Measurements from ENCODE around the gene CLUH.
"Not testable (repeated sequence)": the region's sequence is repeated elsewhere in the genome, so short reads cannot be mapped to it uniquely, and the experiment has no call there.

CLUH gene

DNA sequence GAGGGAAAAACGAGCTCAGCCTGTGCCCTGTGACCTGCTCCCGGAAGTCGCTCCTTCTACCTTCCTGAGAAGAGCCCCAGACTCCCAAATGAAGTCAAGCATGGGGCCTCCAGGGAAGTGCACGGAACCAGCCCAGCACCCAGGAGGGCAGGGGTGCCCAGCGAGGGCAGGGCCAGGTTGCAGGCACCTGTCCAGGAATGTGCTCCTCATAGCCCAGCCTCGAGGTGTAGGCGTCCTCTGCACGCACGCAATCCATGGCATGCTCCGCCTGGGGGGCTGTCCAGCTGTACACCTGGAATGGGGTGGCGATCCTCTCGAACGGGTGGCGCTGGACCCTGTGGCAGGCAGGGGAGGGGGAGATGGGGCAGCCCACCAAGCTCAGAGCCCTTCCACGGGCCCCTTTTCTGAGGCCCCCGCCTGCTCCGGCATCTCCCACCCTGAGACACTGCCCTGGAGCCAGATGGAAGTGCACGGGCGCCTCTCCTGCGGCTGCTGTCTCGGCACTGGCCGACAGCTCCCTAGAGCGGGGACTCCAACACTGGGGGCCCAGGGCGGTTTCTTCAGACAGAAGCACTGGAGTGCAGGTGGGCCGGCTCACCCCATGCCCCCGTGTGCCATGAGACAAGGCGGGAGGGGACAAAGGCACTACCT, 10.9 kb downstream of the CLUH start:
- Histone ChIP-seq H3K4me2 (ENCODE audit: low read depth, low read length) (no peak overlapping the region), H3K79me2 (ENCODE audit: low read length) (peaks cover 33% of the 10 kb centered on the region), H3K36me3 (replicated peaks; ENCODE audit: insufficient read depth, low read length) (no peaks in the 10 kb centered on the region; the same call in 1 of the 2 replicates), H3K9ac (ENCODE audit: low read length) (no peak overlapping the region), H3K4me1 (ENCODE audit: low read length) (no peaks in the 10 kb centered on the region), H3F3A (ENCODE audit: insufficient read depth, low read length) (no peaks in the 10 kb centered on the region), H3K9me2 (replicated peaks; ENCODE audit: insufficient read depth, low read length) (no peaks in the 10 kb centered on the region), H3K27me3 (replicated peaks; ENCODE audit: insufficient read depth, low read length) (no peaks in the 10 kb centered on the region), H3K27ac (ENCODE audit: low read length) (no peak overlapping the region), H3K9me3 (replicated peaks; ENCODE audit: insufficient read depth, low read length) (no peaks in the 10 kb centered on the region), H3K4me3 (ENCODE audit: low read length) (no peak overlapping the region), H2AFZ (ENCODE audit: low read length) (no peak overlapping the region), H4K20me1 (ENCODE audit: insufficient read depth, low read length) (peaks cover 5% of the 10 kb centered on the region)
- no peak for DNase-seq
- no peak for TF ChIP-seq EZH2phosphoT487 (IDR thresholded peaks at IDR 0.05; ENCODE audit: low read length)
- TF ChIP-seq, protein P1, sequence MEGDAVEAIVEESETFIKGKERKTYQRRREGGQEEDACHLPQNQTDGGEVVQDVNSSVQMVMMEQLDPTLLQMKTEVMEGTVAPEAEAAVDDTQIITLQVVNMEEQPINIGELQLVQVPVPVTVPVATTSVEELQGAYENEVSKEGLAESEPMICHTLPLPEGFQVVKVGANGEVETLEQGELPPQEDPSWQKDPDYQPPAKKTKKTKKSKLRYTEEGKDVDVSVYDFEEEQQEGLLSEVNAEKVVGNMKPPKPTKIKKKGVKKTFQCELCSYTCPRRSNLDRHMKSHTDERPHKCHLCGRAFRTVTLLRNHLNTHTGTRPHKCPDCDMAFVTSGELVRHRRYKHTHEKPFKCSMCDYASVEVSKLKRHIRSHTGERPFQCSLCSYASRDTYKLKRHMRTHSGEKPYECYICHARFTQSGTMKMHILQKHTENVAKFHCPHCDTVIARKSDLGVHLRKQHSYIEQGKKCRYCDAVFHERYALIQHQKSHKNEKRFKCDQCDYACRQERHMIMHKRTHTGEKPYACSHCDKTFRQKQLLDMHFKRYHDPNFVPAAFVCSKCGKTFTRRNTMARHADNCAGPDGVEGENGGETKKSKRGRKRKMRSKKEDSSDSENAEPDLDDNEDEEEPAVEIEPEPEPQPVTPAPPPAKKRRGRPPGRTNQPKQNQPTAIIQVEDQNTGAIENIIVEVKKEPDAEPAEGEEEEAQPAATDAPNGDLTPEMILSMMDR (IDR thresholded peaks at IDR 0.05; ENCODE audit: low read length) = no peak
- TF ChIP-seq EZH2 (optimal IDR thresholded peaks at IDR 0.05; ENCODE audit: low read depth, low read length) = no peak

DNA sequence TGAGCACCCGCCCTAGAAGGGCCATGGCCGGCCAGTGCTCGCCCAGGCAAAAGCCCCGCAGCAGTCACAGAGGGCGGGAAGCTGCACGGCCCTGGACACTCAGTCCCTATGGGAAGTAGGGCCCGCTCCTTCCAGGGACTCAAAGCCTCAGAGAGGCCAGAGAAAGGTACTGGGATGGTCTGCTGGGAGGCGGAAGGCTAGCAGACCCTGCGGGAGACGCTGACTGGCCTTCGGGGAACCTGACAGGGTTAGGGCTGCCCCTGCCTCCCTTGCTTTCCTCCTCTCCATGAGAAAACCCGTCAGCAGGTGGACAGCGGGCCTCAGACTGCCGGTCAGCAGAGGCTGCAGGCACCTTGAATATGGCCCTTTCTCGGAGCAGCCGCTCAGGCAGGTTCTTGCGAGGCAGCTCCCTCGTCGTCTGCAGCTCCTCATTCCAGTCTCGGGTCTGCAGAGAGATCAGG, 11.5 kb downstream of the CLUH start:
- Histone ChIP-seq H3F3A (ENCODE audit: insufficient read depth, low read length) (no peaks in the 10 kb centered on the region), H3K4me3 (ENCODE audit: low read length) (no peak overlapping the region), H3K27ac (ENCODE audit: low read length) (no peak overlapping the region), H3K9me3 (replicated peaks; ENCODE audit: insufficient read depth, low read length) (no peaks in the 10 kb centered on the region), H4K20me1 (ENCODE audit: insufficient read depth, low read length) (no peaks in the 10 kb centered on the region), H3K9me2 (replicated peaks; ENCODE audit: insufficient read depth, low read length) (no peaks in the 10 kb centered on the region), H3K4me2 (ENCODE audit: low read depth, low read length) (no peak overlapping the region), H3K4me1 (ENCODE audit: low read length) (no peaks in the 10 kb centered on the region), H3K27me3 (replicated peaks; ENCODE audit: insufficient read depth, low read length) (no peaks in the 10 kb centered on the region), H3K36me3 (replicated peaks; ENCODE audit: insufficient read depth, low read length) (no peaks in the 10 kb centered on the region; the same call in 1 of the 2 replicates), H3K79me2 (ENCODE audit: low read length) (peaks cover 28% of the 10 kb centered on the region), H2AFZ (ENCODE audit: low read length) (no peak overlapping the region), H3K9ac (ENCODE audit: low read length) (no peak overlapping the region)
- TF ChIP-seq EZH2 (optimal IDR thresholded peaks at IDR 0.05; ENCODE audit: low read depth, low read length) = no peak
- no peak for TF ChIP-seq EZH2phosphoT487 (IDR thresholded peaks at IDR 0.05; ENCODE audit: low read length)
- TF ChIP-seq, protein P1 (IDR thresholded peaks at IDR 0.05; ENCODE audit: low read length) = no peak
- no peak for DNase-seq

DNA sequence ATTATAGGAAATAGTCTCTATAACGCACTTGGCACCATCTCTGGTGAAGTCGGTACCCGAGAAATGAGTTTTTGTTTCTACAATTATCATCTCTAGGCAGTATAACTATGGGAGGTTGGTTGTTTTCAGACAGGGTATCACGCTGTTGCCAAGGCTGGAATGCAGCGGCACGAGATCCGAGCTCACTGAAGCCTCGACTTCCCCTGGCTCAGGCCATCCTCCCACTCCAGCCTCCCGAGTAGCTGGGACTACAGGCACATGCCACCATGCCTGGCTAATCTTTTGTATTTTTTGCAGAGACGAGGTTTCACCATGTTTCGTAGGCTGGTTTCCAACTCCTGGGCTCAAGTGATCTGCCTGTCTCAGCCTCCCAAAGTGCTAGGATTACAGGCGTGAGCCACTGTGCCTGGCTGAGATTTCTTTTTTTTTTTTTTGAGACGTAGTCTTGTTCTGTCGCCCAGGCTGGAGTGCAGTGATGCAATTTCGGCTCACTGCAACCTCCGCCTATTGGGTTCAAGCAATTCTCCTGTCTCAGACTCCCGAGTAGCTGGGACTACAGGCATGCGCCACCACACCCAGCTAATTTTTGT, 12.3 kb downstream of the CLUH start:
- H4K20me1 ChIP-seq (ENCODE audit: insufficient read depth, low read length) = not testable (repeated sequence)

DNA sequence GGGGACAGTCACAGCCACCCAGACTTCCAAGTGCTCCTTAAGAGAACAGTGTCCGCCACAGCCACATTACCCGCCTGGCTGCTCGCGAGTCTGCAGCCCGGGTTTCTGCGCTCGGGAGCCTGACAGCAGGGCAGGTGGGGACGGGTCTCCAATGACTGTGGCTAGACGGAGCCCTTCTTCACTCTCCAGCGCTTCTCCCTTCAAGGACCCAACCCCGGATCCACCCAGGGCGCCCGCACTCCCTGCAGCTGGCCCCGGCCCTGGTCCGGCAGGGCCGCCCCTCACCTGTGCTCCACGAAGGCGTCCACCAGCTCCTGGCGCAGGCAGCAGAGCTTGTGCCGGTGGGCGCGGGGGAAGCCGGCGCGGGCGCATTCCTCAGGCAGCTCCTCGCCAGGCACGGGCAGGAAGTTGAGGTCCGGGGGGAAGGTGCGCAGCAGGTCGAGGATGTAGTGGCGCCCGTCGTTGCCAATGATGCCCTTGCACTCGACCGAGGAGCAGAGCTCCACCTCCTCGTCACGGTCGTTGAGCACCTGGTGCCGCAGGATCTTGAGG, 13.9 kb downstream of the CLUH start:
- no peak overlapping the region for H3K4me3 ChIP-seq (ENCODE audit: low read length)
- H3K36me3 ChIP-seq (replicated peaks; ENCODE audit: insufficient read depth, low read length) = no peaks in the 10 kb centered on the region; the same call in 1 of the 2 replicates
- no peak for DNase-seq

More for the DNA sequence above, 12.3 kb downstream of the CLUH start:
- not testable (repeated sequence) for H3F3A ChIP-seq (ENCODE audit: insufficient read depth, low read length); H3K9me3 ChIP-seq (replicated peaks; ENCODE audit: insufficient read depth, low read length); H3K27ac ChIP-seq (ENCODE audit: low read length); H3K4me1 ChIP-seq (ENCODE audit: low read length); H3K9me2 ChIP-seq (replicated peaks; ENCODE audit: insufficient read depth, low read length); H3K27me3 ChIP-seq (replicated peaks; ENCODE audit: insufficient read depth, low read length); H3K36me3 ChIP-seq (replicated peaks; ENCODE audit: insufficient read depth, low read length); H2AFZ ChIP-seq (ENCODE audit: low read length); DNase-seq; H3K4me2 ChIP-seq (ENCODE audit: low read depth, low read length); H3K4me3 ChIP-seq (ENCODE audit: low read length); H3K9ac ChIP-seq (ENCODE audit: low read length)
- H3K79me2 ChIP-seq (ENCODE audit: low read length) = peaks cover 20% of the 10 kb centered on the region

More for the DNA sequence above, 13.9 kb downstream of the CLUH start:
- Histone ChIP-seq H3K79me2 (ENCODE audit: low read length) (peaks cover 9% of the 10 kb centered on the region; the same call in 1 of the 2 replicates), H4K20me1 (ENCODE audit: insufficient read depth, low read length) (no peaks in the 10 kb centered on the region), H3K4me2 (ENCODE audit: low read depth, low read length) (no peak overlapping the region), H3K9me3 (replicated peaks; ENCODE audit: insufficient read depth, low read length) (no peaks in the 10 kb centered on the region), H3K9ac (ENCODE audit: low read length) (no peak overlapping the region), H3F3A (ENCODE audit: insufficient read depth, low read length) (no peaks in the 10 kb centered on the region), H2AFZ (ENCODE audit: low read length) (no peak overlapping the region), H3K9me2 (replicated peaks; ENCODE audit: insufficient read depth, low read length) (no peaks in the 10 kb centered on the region), H3K4me1 (ENCODE audit: low read length) (no peaks in the 10 kb centered on the region), H3K27ac (ENCODE audit: low read length) (no peak overlapping the region), H3K27me3 (replicated peaks; ENCODE audit: insufficient read depth, low read length) (no peaks in the 10 kb centered on the region)
- TF ChIP-seq EZH2phosphoT487 (IDR thresholded peaks at IDR 0.05; ENCODE audit: low read length) = no peak
- no peak for TF ChIP-seq EZH2 (optimal IDR thresholded peaks at IDR 0.05; ENCODE audit: low read depth, low read length)
- TF ChIP-seq, protein P1 (IDR thresholded peaks at IDR 0.05; ENCODE audit: low read length) = no peak

All from MM.1S (cell line).